SK-N-SH (cell line): Measurements from ENCODE around the gene ATIC. TPM values are rescaled to one million over a fixed set of nuclear protein-coding genes. Genes with fewer than 3 reads are reported as not detected.
A peak's percentile ranks its signal among the peaks of the same experiment; 100 is the strongest.

Experiments used
- CTCF ChIA-PET: fragments of 300-600, 350-600 bp; formaldehyde crosslinking; extraction: SDS; loops from one replicate; lab custom pipeline; 2021; lab: Yijun Ruan, JAX
- POLR2A ChIA-PET: fragments of 350-600 bp; sonication (Branson Sonifier 250); formaldehyde crosslinking; extraction: SDS; loops from one replicate; lab custom pipeline; 2020; ENCODE audit warnings: antibody characterized with exemption, inconsistent platforms; lab: Yijun Ruan, JAX
- DNase-seq: peaks from one replicate; pipeline ENCODE4 v3.0.0; 2012
- H2AFZ ChIP-seq: fragments of 200-600 bp; sonication (generic); 2 replicates; pipeline ENCODE4 v1.8.1; 2016; ENCODE audit warnings: antibody characterized with exemption, mild to moderate bottlenecking, low read depth
- H3F3A ChIP-seq: fragments of 200-600 bp; sonication (generic); replicated peaks from 2 replicates; pipeline ENCODE3; 2016; ENCODE audit warnings: antibody characterized with exemption, mild to moderate bottlenecking; ENCODE audit not compliant: insufficient read depth
- H3K27ac ChIP-seq, 2 experiments: fragments of 200-500 bp in 1 of 2; fragments of 200-600 bp in 1 of 2; sonication (Bioruptor generic) in 1 of 2; sonication (generic), shearing (Covaris generic) in 1 of 2; 2 replicates each; pipeline versions ENCODE4 v1.5.1 to v1.6.1; 2014 to 2016; ENCODE audit warnings: low read depth in 2 of 2, inconsistent platforms in 1 of 2, low read length in 1 of 2, mild to moderate bottlenecking in 1 of 2, mixed read lengths in 1 of 2
- H3K27me3 ChIP-seq: fragments of 200-600 bp; sonication (generic), shearing (Covaris generic); 2 replicates; pipeline ENCODE4 v1.6.1; 2016; ENCODE audit warnings: mixed run types; ENCODE audit not compliant: insufficient read depth
- H3K36me3 ChIP-seq, 2 experiments: fragments of 200-500 bp in 1 of 2; fragments of 200-600 bp in 1 of 2; sonication (Bioruptor generic) in 1 of 2; sonication (generic) in 1 of 2; replicated peaks in 1 of 2; 2 replicates each; pipeline versions ENCODE3 to v1.5.1; 2014 to 2016; ENCODE audit warnings: low read length in 1 of 2, mild to moderate bottlenecking in 1 of 2; ENCODE audit not compliant: insufficient read depth in 2 of 2, control insufficient read depth in 1 of 2
- H3K4me1 ChIP-seq, 2 experiments: fragments of 200-500 bp in 1 of 2; fragments of 200-600 bp in 1 of 2; sonication (Bioruptor generic) in 1 of 2; sonication (generic), shearing (Covaris generic) in 1 of 2; 2 replicates each; pipeline versions ENCODE4 v1.5.1 to v1.6.1; 2014 to 2016; ENCODE audit warnings: low read depth in 1 of 2, low read length in 1 of 2, mixed run types in 1 of 2; ENCODE audit not compliant: insufficient read depth in 2 of 2, control insufficient read depth in 1 of 2
- H3K4me2 ChIP-seq: fragments of 200-600 bp; sonication (generic), shearing (Covaris generic); 2 replicates; pipeline ENCODE4 v1.6.1; 2017; ENCODE audit warnings: mixed run types
- H3K4me3 ChIP-seq, 2 experiments: fragments of 200-500 bp in 1 of 2; fragments of 200-600 bp in 1 of 2; sonication (Bioruptor generic) in 1 of 2; sonication (generic), shearing (Covaris generic) in 1 of 2; 2 replicates each; pipeline versions ENCODE4 v1.5.1 to v1.8.1; 2014 to 2016; ENCODE audit warnings: low read depth in 2 of 2, inconsistent platforms in 1 of 2, low read length in 1 of 2, mild to moderate bottlenecking in 1 of 2, mixed read lengths in 1 of 2, moderate library complexity in 1 of 2
- H3K79me2 ChIP-seq: fragments of 200-600 bp; sonication (generic); 2 replicates; pipeline ENCODE4 v1.8.1; 2017; ENCODE audit warnings: mild to moderate bottlenecking; ENCODE audit not compliant: insufficient read depth
- H3K9ac ChIP-seq: fragments of 200-600 bp; sonication (generic); 2 replicates; pipeline ENCODE4 v1.6.1; 2017; ENCODE audit warnings: mixed run types
- H3K9me2 ChIP-seq: fragments of 200-600 bp; sonication (generic); 2 replicates; pipeline ENCODE4 v1.6.1; 2017; ENCODE audit warnings: mixed run types
- H3K9me3 ChIP-seq: fragments of 200-600 bp; sonication (generic); 2 replicates; pipeline ENCODE4 v1.6.1; 2017; ENCODE audit warnings: mixed run types, mild to moderate bottlenecking, moderate library complexity
- H4K20me1 ChIP-seq: fragments of 200-600 bp; sonication (generic); 2 replicates; pipeline ENCODE4 v1.6.1; 2017; ENCODE audit warnings: mild to moderate bottlenecking, mixed run types; ENCODE audit not compliant: insufficient read depth
- ELF1 ChIP-seq: IDR thresholded peaks from 2 replicates; pipeline ENCODE4 v1.4.0; 2012
- EP300 ChIP-seq, 2 experiments: IDR thresholded peaks; 2 replicates each; pipeline versions ENCODE4 v1.4.0 to v1.6.1; 2012; ENCODE audit warnings: borderline replicate concordance in 1 of 2, low read depth in 1 of 2, low read length in 1 of 2
- EZH2phosphoT487 ChIP-seq: fragments of 200-600 bp; sonication (generic); IDR thresholded peaks from 2 replicates; pipeline ENCODE4 v1.6.1; 2017; ENCODE audit warnings: low read depth, mixed run types, mild to moderate bottlenecking, antibody characterized with exemption, moderate library complexity, borderline replicate concordance
- FOSL2 ChIP-seq: IDR thresholded peaks from 2 replicates; pipeline ENCODE4 v1.4.0; 2012; ENCODE audit warnings: low read depth, mild to moderate bottlenecking, moderate library complexity, borderline replicate concordance
- FOXJ3 ChIP-seq: sonication (generic); formaldehyde crosslinking; IDR thresholded peaks from 2 replicates; pipeline ENCODE4 v1.5.1; 2020; ENCODE audit warnings: mild to moderate bottlenecking, missing genetic modification reagents
- FOXM1 ChIP-seq: IDR thresholded peaks from 2 replicates; pipeline ENCODE4 v1.4.0; 2012; ENCODE audit warnings: low read depth, mild to moderate bottlenecking
- GABPA ChIP-seq: IDR thresholded peaks from 2 replicates; pipeline ENCODE4 v1.4.0; 2012; ENCODE audit warnings: low read depth, mild to moderate bottlenecking
- GATA2 ChIP-seq: sonication (generic); formaldehyde crosslinking; IDR thresholded peaks from 2 replicates; pipeline ENCODE4 v1.5.0; 2020; ENCODE audit warnings: mild to moderate bottlenecking, missing genetic modification reagents
- JUND ChIP-seq: IDR thresholded peaks from 2 replicates; pipeline ENCODE4 v1.4.0; 2012
- MAX ChIP-seq: IDR thresholded peaks from 2 replicates; pipeline ENCODE4 v1.4.0; 2012; ENCODE audit warnings: low read depth
- MXI1 ChIP-seq: IDR thresholded peaks from 2 replicates; pipeline ENCODE4 v1.6.1; 2012; ENCODE audit warnings: mild to moderate bottlenecking, low read depth, low read length, improper control_type of control experiment
- NFIC ChIP-seq: IDR thresholded peaks from 2 replicates; pipeline ENCODE4 v1.4.0; 2012; ENCODE audit warnings: borderline replicate concordance
- RAD21 ChIP-seq: IDR thresholded peaks from 2 replicates; pipeline ENCODE4 v1.6.1; 2012; ENCODE audit warnings: mild to moderate bottlenecking, low read length
- REST ChIP-seq: IDR thresholded peaks from 2 replicates; pipeline ENCODE4 v1.6.1; 2012; ENCODE audit warnings: mild to moderate bottlenecking, low read depth, low read length, moderate library complexity
- RFX5 ChIP-seq: IDR thresholded peaks from 2 replicates; pipeline ENCODE4 v1.6.1; 2012; ENCODE audit warnings: mild to moderate bottlenecking, improper control_type of control experiment, low read length
- SIN3A ChIP-seq: IDR thresholded peaks from 2 replicates; pipeline ENCODE4 v1.6.1; 2012; ENCODE audit warnings: low read depth, mild to moderate bottlenecking, low read length, moderate library complexity, borderline replicate concordance
- TAF1 ChIP-seq: IDR thresholded peaks from 2 replicates; pipeline ENCODE4 v1.6.1; 2012; ENCODE audit warnings: low read depth, mild to moderate bottlenecking, low read length, moderate library complexity, borderline replicate concordance
- TCF12 ChIP-seq: IDR thresholded peaks from 2 replicates; pipeline ENCODE4 v1.4.0; 2012
- YY1 ChIP-seq: IDR thresholded peaks from 2 replicates; pipeline ENCODE4 v1.4.0; 2012; ENCODE audit warnings: low read depth, mild to moderate bottlenecking
- ZBTB33 ChIP-seq: IDR thresholded peaks from 2 replicates; pipeline ENCODE4 v1.4.0; 2012; ENCODE audit warnings: low read depth, borderline replicate concordance
- WGBS: methylation state at CpG from one replicate; pipeline ENCODE4 v1.1.6; 2017; ENCODE audit warnings: low lambda C conversion rate; 5-methylcytosine and 5-hydroxymethylcytosine counted together
- polyA plus RNA-seq, 3 experiments: library from polyadenylated mRNA; depleted of rRNA; stranded (reverse); fragments of >200 nt; gene quantifications; 2 replicates each; pipeline ENCODE4 v1.2.3, GENCODE V29; 2012

The ATIC gene
- polyA plus RNA-seq, 1 of the 3 experiments (the other 2 are of a cell fraction) = 108 TPM

GRCh38 chr2:215286309-215286708, 25.6 kb upstream of the ATIC start (continued):
- TF ChIP-seq MAX (no peak), YY1 (no peak), JUND (no peak), REST (no peak), FOXJ3 (CRISPR knock-in tag) (no peak), MXI1 (no peak)

- H2AFZ ChIP-seq = 0 out of 2 replicates have a peak overlapping the region, but pooled peaks have one; percentile 14
- H3K27me3 ChIP-seq = no peaks in the 10 kb centered on the region
- H3K9me2 ChIP-seq = no peaks in the 10 kb centered on the region
- H3K4me1 ChIP-seq = peaks cover 0 to 7% of the 10 kb centered on the region in 2 experiments; a peak in 1 of 4 replicates
- no peaks in the 10 kb centered on the region for H3K79me2 ChIP-seq
- POLR2A ChIA-PET = no interaction called here
- WGBS = 72% methylated on average over 6 of the region's 6 CpGs
- H3K36me3 ChIP-seq = no peaks in the 10 kb centered on the region
- no peak overlapping the region for H3K27ac ChIP-seq
- CTCF ChIA-PET = no interaction called here
- DNase-seq = no peak
- TF ChIP-seq JUND = no peak
- no peak for TF ChIP-seq FOSL2
- no peak for TF ChIP-seq ELF1
- TF ChIP-seq GABPA = no peak
- TF ChIP-seq RAD21 = no peak
- TF ChIP-seq TCF12 = no peak
- TF ChIP-seq NFIC = no peak
- no peak for TF ChIP-seq ZBTB33
- no peak for TF ChIP-seq FOXJ3 (CRISPR knock-in tag)
- no peak for TF ChIP-seq FOXM1
- no peak for TF ChIP-seq EZH2phosphoT487
- TF ChIP-seq GATA2 (CRISPR knock-in tag) = no peak
- no peak for TF ChIP-seq TAF1
- TF ChIP-seq RFX5 = no peak
- no peak for TF ChIP-seq EP300 (IDR thresholded peaks at IDR 0.05; ENCODE audit: borderline replicate concordance in 1 of 2, low read depth in 1 of 2, low read length in 1 of 2)
- TF ChIP-seq SIN3A = no peak
- H3K4me2 ChIP-seq = no peak overlapping the region
- no peak overlapping the region for H3K9ac ChIP-seq
- no peak overlapping the region for H3K4me3 ChIP-seq
- H3K9me3 ChIP-seq = no peaks in the 10 kb centered on the region
- no peaks in the 10 kb centered on the region for H3F3A ChIP-seq
- no peaks in the 10 kb centered on the region for H4K20me1 ChIP-seq
Measured at GRCh38 chr2:215288112-215288815, 23.6 kb upstream of the ATIC start.
